Hepatocyte (in vitro differentiated cells): ENCODE measurements around the gene MLPH. TPM values are rescaled to one million over a fixed set of nuclear protein-coding genes. Genes with fewer than 3 reads are reported as not detected.

Experiments used
- DNase-seq: peaks from one replicate; pipeline ENCODE4 v3.0.0-alpha.2; 2016; ENCODE audit warnings: low spot score
- H2AFZ ChIP-seq: fragments of 200-600 bp; sonication (generic); 2 replicates; pipeline ENCODE4 v1.6.0; 2016; ENCODE audit warnings: antibody characterized with exemption, mild to moderate bottlenecking
- H3K27ac ChIP-seq: fragments of 200-600 bp; sonication (generic); 2 replicates; pipeline ENCODE4 v1.5.1; 2016; ENCODE audit warnings: mild to moderate bottlenecking
- H3K27me3 ChIP-seq: fragments of 200-600 bp; sonication (generic); 2 replicates; pipeline ENCODE4 v1.6.1; 2016
- H3K36me3 ChIP-seq: fragments of 200-600 bp; sonication (generic); replicated peaks from 2 replicates; pipeline ENCODE4 v1.5.1; 2016; ENCODE audit warnings: low read depth; ENCODE audit not compliant: insufficient read depth
- H3K4me1 ChIP-seq: fragments of 200-600 bp; sonication (generic); 2 replicates; pipeline ENCODE4 v1.5.1; 2016; ENCODE audit warnings: mild to moderate bottlenecking, moderate library complexity; ENCODE audit not compliant: insufficient read depth
- H3K4me2 ChIP-seq: fragments of 200-600 bp; sonication (generic); 2 replicates; pipeline ENCODE4 v1.6.0; 2016
- H3K4me3 ChIP-seq: fragments of 200-600 bp; sonication (generic); 2 replicates; pipeline ENCODE4 v1.5.1; 2016; ENCODE audit warnings: mild to moderate bottlenecking
- H3K79me2 ChIP-seq: fragments of 200-600 bp; sonication (generic); 2 replicates; pipeline ENCODE4 v1.6.0; 2017; ENCODE audit warnings: mild to moderate bottlenecking
- H3K9me2 ChIP-seq: fragments of 200-600 bp; sonication (generic); replicated peaks from 2 replicates; pipeline ENCODE4 v1.6.0; 2017; ENCODE audit warnings: mild to moderate bottlenecking; ENCODE audit not compliant: insufficient read depth
- H3K9me3 ChIP-seq: fragments of 200-600 bp; sonication (generic); 2 replicates; pipeline ENCODE4 v1.5.1; 2016; ENCODE audit warnings: low read depth, mild to moderate bottlenecking
- H4K20me1 ChIP-seq: fragments of 200-600 bp; sonication (generic); 2 replicates; pipeline ENCODE4 v1.6.0; 2016; ENCODE audit warnings: mild to moderate bottlenecking; ENCODE audit not compliant: insufficient read depth, poor library complexity, severe bottlenecking
- CTCF ChIP-seq: fragments of 200-600 bp; sonication (generic); IDR thresholded peaks from 2 replicates; pipeline ENCODE4 v1.5.1; 2016; ENCODE audit warnings: antibody characterized with exemption, mild to moderate bottlenecking; ENCODE audit not compliant: poor library complexity
- EZH2 ChIP-seq: fragments of 200-600 bp; sonication (generic); IDR thresholded peaks from 2 replicates; pipeline ENCODE4 v1.6.1; 2016; ENCODE audit warnings: antibody characterized with exemption, mild to moderate bottlenecking, borderline replicate concordance
- EZH2phosphoT487 ChIP-seq: fragments of 200-600 bp; sonication (generic); IDR thresholded peaks from one replicate; pipeline ENCODE4 v1.6.1; 2018; ENCODE audit warnings: antibody characterized with exemption, mild to moderate bottlenecking, low read depth, moderate library complexity; ENCODE audit not compliant: unreplicated experiment, severe bottlenecking
- WGBS: methylation state at CpG from one replicate; pipeline ENCODE4 v1.1.6; 2016; ENCODE audit warnings: low lambda C conversion rate; ENCODE audit errors: missing lambda C conversion rate; 5-methylcytosine and 5-hydroxymethylcytosine counted together
- polyA plus RNA-seq: library from polyadenylated mRNA; unstranded; fragments of >200 nt; fragmentation: Nextera tagmentation; extraction: Ambion mirVana; gene quantifications from 2 replicates; pipeline ENCODE4 v1.2.1, GENCODE V29; 2016
- total RNA-seq: library from RNA; depleted of rRNA; stranded (reverse); fragments of >200 nt; gene quantifications from 2 replicates; pipeline ENCODE4 v1.2.3, GENCODE V29; 2014

Gene MLPH
- total and polyA plus RNA-seq, 2 experiments from 2014 or later = 6.7 to 12.3 TPM

- no peaks in the 10 kb centered on the region for H3K9me2 ChIP-seq
- H3K4me1 ChIP-seq = peaks cover 11% of the 10 kb centered on the region
- no peak for TF ChIP-seq CTCF
- no peaks in the 10 kb centered on the region for H4K20me1 ChIP-seq
- no peaks in the 10 kb centered on the region for H3K9me3 ChIP-seq
- WGBS = 79% methylated on average over 2 of the region's 2 CpGs
- H3K79me2 ChIP-seq = no peaks in the 10 kb centered on the region
- H3K27ac ChIP-seq = peak overlapping the region; percentile 74
- peak overlapping the region; percentile 7 for H2AFZ ChIP-seq
- H3K4me2 ChIP-seq = no peak overlapping the region
- H3K36me3 ChIP-seq = no peaks in the 10 kb centered on the region
- no peak for DNase-seq
- no peaks in the 10 kb centered on the region for H3K27me3 ChIP-seq
- no peak overlapping the region for H3K4me3 ChIP-seq
Observed at GRCh38 chr2:237501892-237502513, 15.0 kb downstream of the MLPH start.

DNA sequence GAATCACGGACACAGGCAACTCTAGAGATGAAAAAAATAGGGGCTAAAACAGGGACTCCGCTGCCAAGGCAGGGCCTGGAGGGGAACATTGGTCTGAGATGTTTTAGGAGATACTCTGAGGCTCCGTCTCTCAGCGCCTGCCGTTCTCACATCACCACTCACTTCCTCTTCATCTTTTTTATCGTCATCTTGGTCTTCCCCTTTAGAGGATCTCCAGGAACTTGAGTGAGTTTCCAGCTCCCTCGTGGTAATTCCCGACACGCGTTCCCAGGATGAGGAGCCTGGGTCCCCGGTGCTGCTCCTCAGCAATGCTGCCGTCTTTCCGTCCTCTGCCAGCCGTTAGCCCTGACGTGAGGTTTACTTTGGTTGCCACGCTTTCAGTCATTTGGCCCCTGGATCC, 16.1 kb downstream of the MLPH start:
- no peak overlapping the region for H2AFZ ChIP-seq
- H3K9me2 ChIP-seq = no peaks in the 10 kb centered on the region
- TF ChIP-seq EZH2 (no peak), CTCF (no peak), EZH2phosphoT487 (no peak)
- H3K79me2 ChIP-seq = no peaks in the 10 kb centered on the region
- H3K9me3 ChIP-seq = no peaks in the 10 kb centered on the region
- H3K4me1 ChIP-seq = peaks cover 11% of the 10 kb centered on the region
- peak overlapping the region; percentile 74 for H3K27ac ChIP-seq
- H3K36me3 ChIP-seq = no peaks in the 10 kb centered on the region
- no peak for DNase-seq
- WGBS = 93% methylated on average over 16 of the region's 16 CpGs
- no peaks in the 10 kb centered on the region for H4K20me1 ChIP-seq
- no peak overlapping the region for H3K4me2 ChIP-seq
- no peaks in the 10 kb centered on the region for H3K27me3 ChIP-seq
- H3K4me3 ChIP-seq = no peak overlapping the region

GRCh38 chr2:237505188-237505939, 18.3 kb downstream of the MLPH start:
- Histone ChIP-seq H3K27me3 (no peaks in the 10 kb centered on the region), H2AFZ (no peak overlapping the region), H4K20me1 (no peaks in the 10 kb centered on the region), H3K36me3 (no peaks in the 10 kb centered on the region), H3K4me3 (no peak overlapping the region), H3K27ac (no peak overlapping the region), H3K4me2 (no peak overlapping the region), H3K79me2 (no peaks in the 10 kb centered on the region), H3K9me3 (no peaks in the 10 kb centered on the region), H3K9me2 (no peaks in the 10 kb centered on the region), H3K4me1 (peaks cover 11% of the 10 kb centered on the region)
- no peak for TF ChIP-seq EZH2
- TF ChIP-seq EZH2phosphoT487 = no peak
- TF ChIP-seq CTCF = no peak
- 98% methylated on average over 15 of the region's 15 CpGs for WGBS
- no peak for DNase-seq
